Measurements from ENCODE around the gene RPS6KB1.

DNA sequence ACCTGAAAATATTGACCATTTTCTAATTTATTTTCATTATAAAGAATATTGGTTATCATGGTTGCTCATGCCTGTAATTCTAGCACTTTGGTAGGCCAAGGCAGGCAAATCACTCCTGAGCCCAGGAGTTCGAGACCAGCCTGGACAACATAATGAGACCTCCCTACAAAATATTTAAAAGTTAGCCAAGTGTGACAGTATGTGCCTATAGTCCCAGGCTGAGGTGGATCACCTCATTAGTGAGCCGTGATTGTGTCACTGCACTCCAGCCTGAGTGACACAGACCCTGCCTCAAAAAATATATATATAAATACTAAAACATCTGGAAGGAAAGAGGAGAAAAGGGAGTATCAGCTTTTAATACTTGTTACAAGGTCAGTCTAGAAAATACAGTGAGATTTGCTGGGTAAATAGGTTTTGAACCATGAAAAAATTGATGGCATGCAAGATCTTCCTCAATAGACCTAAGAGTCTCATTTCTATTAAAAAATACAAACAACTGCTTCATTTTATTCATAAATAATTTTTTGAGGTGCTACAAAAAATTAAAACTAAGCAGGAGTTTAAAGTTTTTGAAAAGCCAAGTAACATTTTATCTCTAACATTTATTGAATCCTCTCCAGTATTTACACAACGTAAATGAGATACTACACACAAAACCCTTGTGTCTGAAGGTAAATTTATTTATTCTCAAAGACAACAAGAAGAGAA, 47.9 kb upstream of the RPS6KB1 start:
- TF ChIP-seq, protein P1, sequence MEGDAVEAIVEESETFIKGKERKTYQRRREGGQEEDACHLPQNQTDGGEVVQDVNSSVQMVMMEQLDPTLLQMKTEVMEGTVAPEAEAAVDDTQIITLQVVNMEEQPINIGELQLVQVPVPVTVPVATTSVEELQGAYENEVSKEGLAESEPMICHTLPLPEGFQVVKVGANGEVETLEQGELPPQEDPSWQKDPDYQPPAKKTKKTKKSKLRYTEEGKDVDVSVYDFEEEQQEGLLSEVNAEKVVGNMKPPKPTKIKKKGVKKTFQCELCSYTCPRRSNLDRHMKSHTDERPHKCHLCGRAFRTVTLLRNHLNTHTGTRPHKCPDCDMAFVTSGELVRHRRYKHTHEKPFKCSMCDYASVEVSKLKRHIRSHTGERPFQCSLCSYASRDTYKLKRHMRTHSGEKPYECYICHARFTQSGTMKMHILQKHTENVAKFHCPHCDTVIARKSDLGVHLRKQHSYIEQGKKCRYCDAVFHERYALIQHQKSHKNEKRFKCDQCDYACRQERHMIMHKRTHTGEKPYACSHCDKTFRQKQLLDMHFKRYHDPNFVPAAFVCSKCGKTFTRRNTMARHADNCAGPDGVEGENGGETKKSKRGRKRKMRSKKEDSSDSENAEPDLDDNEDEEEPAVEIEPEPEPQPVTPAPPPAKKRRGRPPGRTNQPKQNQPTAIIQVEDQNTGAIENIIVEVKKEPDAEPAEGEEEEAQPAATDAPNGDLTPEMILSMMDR (IDR thresholded peaks at IDR 0.05; ENCODE audit: low read depth, low read length), result no peak
- TF ChIP-seq, protein P2, sequence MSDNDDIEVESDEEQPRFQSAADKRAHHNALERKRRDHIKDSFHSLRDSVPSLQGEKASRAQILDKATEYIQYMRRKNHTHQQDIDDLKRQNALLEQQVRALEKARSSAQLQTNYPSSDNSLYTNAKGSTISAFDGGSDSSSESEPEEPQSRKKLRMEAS (IDR thresholded peaks at IDR 0.05; ENCODE audit: low read depth, low read length), result no peak
- no peak for TF ChIP-seq POLR2A (IDR thresholded peaks at IDR 0.05; ENCODE audit: extremely low read depth, insufficient read length)

Measured in NB4 (cell line).